GM21381 (cell line): Measurements from ENCODE around the gene WRAP73.

Experiments
- ATAC-seq: cut with Tn5 transposase; IDR thresholded peaks from one replicate; pipeline ENCODE4 v1.9.1; 2021; ENCODE audit warnings: mild to moderate bottlenecking, moderate library complexity; ENCODE audit not compliant: unreplicated experiment

Gene WRAP73

GRCh38 chr1:3650248-3651025 lies 534 bp upstream of the WRAP73 start:
- no peak for ATAC-seq

- ATAC-seq: no peak
Observed at GRCh38 chr1:3646596-3646995, 3.3 kb downstream of the WRAP73 start.

GRCh38 chr1:3645666-3646355 lies 4.1 kb downstream of the WRAP73 start:
- no peak for ATAC-seq

GRCh38 chr1:3645247-3645646 lies 4.7 kb downstream of the WRAP73 start:
- ATAC-seq: no peak

- ATAC-seq: no peak
Observed at GRCh38 chr1:3644273-3644672, 5.6 kb downstream of the WRAP73 start.

GRCh38 chr1:3642919-3643675 lies 6.8 kb downstream of the WRAP73 start:
- no peak for ATAC-seq

- ATAC-seq: no peak
Observed at GRCh38 chr1:3641816-3642215, 8.1 kb downstream of the WRAP73 start.

- no peak for ATAC-seq
Observed at GRCh38 chr1:3641046-3641760, 8.7 kb downstream of the WRAP73 start.

- ATAC-seq: no peak
Observed at GRCh38 chr1:3640121-3640837, 9.6 kb downstream of the WRAP73 start.

GRCh38 chr1:3639397-3639911 lies 10.4 kb downstream of the WRAP73 start:
- ATAC-seq: no peak

- no peak for ATAC-seq
Observed at GRCh38 chr1:3638676-3639075, 11.2 kb downstream of the WRAP73 start.

GRCh38 chr1:3638027-3638426 lies 11.9 kb downstream of the WRAP73 start:
- no peak for ATAC-seq

- ATAC-seq: no peak
Observed at GRCh38 chr1:3636531-3636930, 13.4 kb downstream of the WRAP73 start.

GRCh38 chr1:3636080-3636479 lies 13.8 kb downstream of the WRAP73 start:
- no peak for ATAC-seq

- no peak for ATAC-seq
Observed at GRCh38 chr1:3634059-3634800, 15.7 kb downstream of the WRAP73 start.

- no peak for ATAC-seq
Observed at GRCh38 chr1:3633344-3634058, 16.4 kb downstream of the WRAP73 start.

- no peak for ATAC-seq
Observed at GRCh38 chr1:3632716-3633343, 17.1 kb downstream of the WRAP73 start.

GRCh38 chr1:3632298-3632697 lies 17.6 kb downstream of the WRAP73 start:
- ATAC-seq: no peak
